Mesothelial cell of epicardium (in vitro differentiated cells): Measurements from ENCODE around the gene HEYL. TPM values are rescaled to one million over a fixed set of nuclear protein-coding genes. Genes with fewer than 3 reads are reported as not detected.

Experiments used
- DNase-seq, 2 experiments: peaks; one replicate each; pipeline ENCODE4 v3.0.0; 2021; ENCODE audit warnings: low spot score in 2 of 2; ENCODE audit not compliant: unreplicated experiment in 2 of 2
- H3K27ac Mint-ChIP-seq: 2 replicates; pipeline ENCODE4 v1.8.0; 2021; ENCODE audit warnings: mixed read lengths
- H3K27me3 Mint-ChIP-seq: 2 replicates; pipeline ENCODE4 v1.8.0; 2021; ENCODE audit warnings: low read depth, mixed read lengths
- H3K36me3 Mint-ChIP-seq: 2 replicates; pipeline ENCODE4 v1.8.0; 2021; ENCODE audit warnings: mixed read lengths
- H3K4me1 Mint-ChIP-seq: 2 replicates; pipeline ENCODE4 v1.8.0; 2021; ENCODE audit warnings: mixed read lengths
- H3K4me3 Mint-ChIP-seq: 2 replicates; pipeline ENCODE4 v1.8.0; 2021; ENCODE audit warnings: mild to moderate bottlenecking, moderate library complexity, mixed read lengths
- H3K9me3 Mint-ChIP-seq: 2 replicates; pipeline ENCODE4 v1.8.0; 2021; ENCODE audit warnings: mixed read lengths
- CTCF ChIP-seq: fragments of 200-600 bp; sonication (generic); IDR thresholded peaks from one replicate; pipeline ENCODE4 v1.5.0; 2021; ENCODE audit warnings: antibody characterized with exemption; ENCODE audit not compliant: unreplicated experiment
- total RNA-seq: library from RNA; stranded (reverse); gene quantifications from 3 replicates; pipeline ENCODE4 v1.2.1, GENCODE V29; 2021

The HEYL gene
- total RNA-seq, 1 donor from 2014 or later: 5.6 TPM

- no peak for DNase-seq
- Mint-ChIP-seq H3K36me3 (no peaks in the 10 kb centered on the region), H3K4me3 (no peak overlapping the region), H3K27ac (no peak overlapping the region), H3K27me3 (peaks cover 5% of the 10 kb centered on the region), H3K4me1 (peaks cover 27% of the 10 kb centered on the region), H3K9me3 (no peaks in the 10 kb centered on the region)
- no peak for TF ChIP-seq CTCF
These were observed 9.1 kb upstream of the HEYL start for GRCh38 chr1:39648496-39648895.

DNA sequence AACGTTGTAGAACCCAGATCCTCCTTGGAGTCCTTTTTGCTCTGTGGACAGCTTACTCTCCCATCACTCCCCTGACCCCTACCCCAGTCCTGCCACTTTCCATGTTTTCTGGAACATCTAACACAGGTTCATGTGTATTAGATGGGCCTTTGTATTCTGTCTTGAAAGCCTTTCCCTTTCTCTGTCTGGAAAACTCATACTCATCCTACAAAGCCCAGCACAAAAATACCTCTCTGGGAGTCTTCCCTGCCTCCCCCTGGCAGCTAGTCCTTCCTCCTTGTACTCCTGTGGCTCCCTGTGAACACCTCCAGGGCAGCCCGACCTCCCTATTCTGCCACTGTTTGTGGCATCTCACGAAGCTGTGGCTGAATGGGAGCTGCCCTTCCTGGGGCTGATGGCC lies 7.8 kb upstream of the HEYL start:
- Mint-ChIP-seq H3K4me1 (peaks cover 27% of the 10 kb centered on the region), H3K27ac (peak overlapping the region; percentile 93), H3K4me3 (no peak overlapping the region), H3K9me3 (no peaks in the 10 kb centered on the region), H3K27me3 (peaks cover 10% of the 10 kb centered on the region), H3K36me3 (no peaks in the 10 kb centered on the region)
- TF ChIP-seq CTCF: no peak
- no peak for DNase-seq

- H3K36me3 Mint-ChIP-seq: no peaks in the 10 kb centered on the region
- no peak for TF ChIP-seq CTCF
- H3K9me3 Mint-ChIP-seq: no peaks in the 10 kb centered on the region
- H3K4me3 Mint-ChIP-seq: no peak overlapping the region
- peaks cover 27% of the 10 kb centered on the region for H3K4me1 Mint-ChIP-seq
- peak overlapping the region; percentile 93 for H3K27ac Mint-ChIP-seq
- peak; percentile 38 to 70 for DNase-seq
- H3K27me3 Mint-ChIP-seq: peaks cover 10% of the 10 kb centered on the region
These were observed 7.0 kb upstream of the HEYL start for GRCh38 chr1:39646232-39647081.

GRCh38 chr1:39645411-39646043 lies 6.1 kb upstream of the HEYL start:
- peaks cover 18% of the 10 kb centered on the region for H3K27me3 Mint-ChIP-seq
- no peaks in the 10 kb centered on the region for H3K36me3 Mint-ChIP-seq
- no peak overlapping the region for H3K4me3 Mint-ChIP-seq
- H3K9me3 Mint-ChIP-seq: no peaks in the 10 kb centered on the region
- TF ChIP-seq CTCF: no peak
- peak overlapping the region; percentile 93 for H3K27ac Mint-ChIP-seq
- DNase-seq: no peak
- peaks cover 27% of the 10 kb centered on the region for H3K4me1 Mint-ChIP-seq

DNA sequence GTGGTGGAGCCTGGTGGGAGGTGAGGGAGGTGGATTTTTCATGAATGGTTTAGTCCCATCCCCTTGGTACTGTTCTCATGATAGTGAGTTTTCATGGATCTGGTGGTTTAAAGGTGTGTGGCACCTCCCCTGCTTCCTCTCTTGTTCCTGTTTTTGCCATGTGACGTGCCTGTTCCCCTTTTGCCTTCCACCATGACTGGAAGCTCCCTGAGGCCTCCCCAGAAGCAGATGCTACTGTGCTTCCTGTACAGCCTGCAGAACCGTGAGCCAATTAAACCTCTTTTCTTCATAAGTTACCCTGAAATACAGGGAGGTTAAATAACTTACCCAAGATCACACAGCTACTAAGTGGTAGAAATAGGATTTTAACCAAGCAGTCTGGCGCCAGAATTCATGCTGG lies 4.3 kb upstream of the HEYL start:
- DNase-seq: no peak
- H3K4me3 Mint-ChIP-seq: no peak overlapping the region
- H3K4me1 Mint-ChIP-seq: peaks cover 24% of the 10 kb centered on the region
- TF ChIP-seq CTCF: no peak
- H3K27me3 Mint-ChIP-seq: peaks cover 33% of the 10 kb centered on the region
- H3K27ac Mint-ChIP-seq: no peak overlapping the region
- H3K36me3 Mint-ChIP-seq: no peaks in the 10 kb centered on the region
- no peaks in the 10 kb centered on the region for H3K9me3 Mint-ChIP-seq
